Ovary (tissue), 3 donors: ENCODE results near the gene KCNJ10.

ENCODE experiments used
- CTCF ChIP-seq, 3 donors: fragments of 450-650 bp in 2 of 3; fragments of 200-600 bp in 1 of 3; IDR thresholded peaks; one replicate each; pipeline versions ENCODE4 v1.5.1 to v1.8.0; 2016 to 2022; ENCODE audit warnings: antibody characterized with exemption in 3 of 3, mild to moderate bottlenecking in 1 of 3
- POLR2A ChIP-seq: fragments of 450-650 bp; IDR thresholded peaks from one replicate; pipeline ENCODE4 v1.6.1; 2017; ENCODE audit warnings: antibody characterized with exemption, mild to moderate bottlenecking, moderate library complexity
- donor health status: DM: no; HTN: no; CAD: no.

- TF ChIP-seq CTCF (IDR thresholded peaks at IDR 0.05), result no peak
- no peak for TF ChIP-seq POLR2A
These were observed 109.1 kb downstream of the KCNJ10 start for GRCh38 chr1:159960721-159961381.
